Dermis microvascular lymphatic vessel endothelial cell (primary cell): ENCODE data around the gene PDSS1. TPM values are rescaled to one million over a fixed set of nuclear protein-coding genes. Genes with fewer than 3 reads are reported as not detected.

ENCODE experiments used
- total RNA-seq: library from RNA; depleted of rRNA; stranded (reverse); fragments of >200 nt; gene quantifications from 2 replicates; pipeline ENCODE4 v1.2.1, GENCODE V29; 2014

The PDSS1 gene
- total RNA-seq, 1 donor from 2014 or later: 4.9 TPM

Other genes starting within 250 kb of the PDSS1 start
- gene ABI1, start 163.3 kb downstream of the PDSS1 start, total RNA-seq: 29.4 and 41.6 TPM in 2 replicates